K562 (cell line): ENCODE measurements around the gene MYLIP. TPM values are rescaled to one million over a fixed set of nuclear protein-coding genes. Genes with fewer than 3 reads are reported as not detected.

ENCODE experiments used
- GTF2E2 ChIP-seq: fragments of 200-800 bp; sonication (Bioruptor generic); IDR thresholded peaks from 2 replicates; pipeline ENCODE4 v1.6.1; 2016; ENCODE audit warnings: missing genetic modification characterization, missing compliant biosample characterization
- MED1 ChIP-seq: sonication (generic); formaldehyde crosslinking; IDR thresholded peaks from 2 replicates; pipeline ENCODE4 v1.8.1; 2023; ENCODE audit warnings: missing genetic modification reagents, borderline replicate concordance
- NCOA4 ChIP-seq: fragments of 450-650 bp; IDR thresholded peaks from 2 replicates; pipeline ENCODE4 v1.6.1; 2018; ENCODE audit warnings: mild to moderate bottlenecking; ENCODE audit not compliant: partially characterized antibody
- PURB ChIP-seq: sonication (generic); formaldehyde crosslinking; IDR thresholded peaks from 2 replicates; pipeline ENCODE4 v1.9.0; 2021; ENCODE audit warnings: low read depth, mild to moderate bottlenecking, missing genetic modification reagents
- RBM17 ChIP-seq: fragments of 200-400 bp; formaldehyde crosslinking; IDR thresholded peaks from 2 replicates; pipeline ENCODE4 v1.6.1; 2017; ENCODE audit warnings: low read depth, mild to moderate bottlenecking, low read length, borderline replicate concordance
- RBM39 ChIP-seq: fragments of 200-400 bp; formaldehyde crosslinking; optimal IDR thresholded peaks from 2 replicates; pipeline ENCODE3; 2018; ENCODE audit warnings: low read depth, low read length
- THRAP3 ChIP-seq: fragments of 450-650 bp; IDR thresholded peaks from 2 replicates; pipeline ENCODE4 v1.6.1; 2016; ENCODE audit warnings: mild to moderate bottlenecking, inconsistent platforms, borderline replicate concordance
- USF1 ChIP-seq: sonication (generic); formaldehyde crosslinking; IDR thresholded peaks from 2 replicates; pipeline ENCODE4 v1.9.0; 2022; ENCODE audit warnings: mild to moderate bottlenecking, missing genetic modification reagents
- ZBTB34 ChIP-seq: fragments of 250-450 bp; sonication (Bioruptor Pico); IDR thresholded peaks from 2 replicates; pipeline ENCODE4 v1.8.0; 2021; ENCODE audit warnings: mild to moderate bottlenecking, moderate library complexity
- ZC3H11A ChIP-seq: IDR thresholded peaks from 2 replicates; pipeline ENCODE4 v1.6.1; 2012; ENCODE audit warnings: low read depth, low read length, improper control_type of control experiment
- ZNF584 ChIP-seq: fragments of 200-800 bp; sonication (Bioruptor generic); IDR thresholded peaks from 2 replicates; pipeline ENCODE4 v1.6.1; 2016; ENCODE audit warnings: low read depth, mild to moderate bottlenecking, missing genetic modification characterization, missing compliant biosample characterization
- ZNF592 ChIP-seq: fragments of 450-650 bp; IDR thresholded peaks from 2 replicates; pipeline ENCODE4 v1.6.1; 2017; ENCODE audit warnings: antibody characterized with exemption, mild to moderate bottlenecking
- ZNF609 ChIP-seq: sonication (generic); formaldehyde crosslinking; IDR thresholded peaks from 2 replicates; pipeline ENCODE4 v1.8.1; 2023; ENCODE audit warnings: missing genetic modification reagents, mild to moderate bottlenecking, borderline replicate concordance
- polyA plus RNA-seq, 8 experiments: library from polyadenylated mRNA; depleted of rRNA in 4 of 8; stranded (reverse) in 5 of 8; unstranded in 3 of 8; fragments of >200 nt; fragmentation: Nextera tagmentation in 2 of 8; fragmentation: Illumina TruSeq in 1 of 8; extraction: Ambion mirVana in 2 of 8; extraction: Trizol in 1 of 8; gene quantifications; 2 replicates each; pipeline versions ENCODE4 v1.2.1 to v1.2.3, GENCODE V29; 2011 to 2014; ENCODE audit warnings: inconsistent platforms in 1 of 8, missing spikeins in 1 of 8
- total RNA-seq, 7 experiments: library from RNA; depleted of rRNA in 6 of 7; stranded (reverse); fragments of >200 nt in 6 of 7; fragmentation: Illumina TruSeq in 2 of 7; extraction: Trizol in 2 of 7; gene quantifications; 2 replicates each; pipeline versions ENCODE4 v1.2.1 to v1.2.3, GENCODE V29; 2011 to 2021; ENCODE audit warnings: low replicate concordance in 1 of 7

Gene MYLIP
- total and polyA plus RNA-seq, 9 of the 15 experiments (the other 6 are each of a cell fraction or from before 2014, with no cell fraction given), result 10.8 to 43.5 (median 31.5) TPM

GRCh38 chr6:16128759-16129622 lies at the start of gene MYLIP (continued):
- no peak for TF ChIP-seq NCOA4
- peak; percentile 89 for TF ChIP-seq ZNF592
- peak; percentile 88 for TF ChIP-seq GTF2E2 (tag)
- no peak for TF ChIP-seq ZC3H11A
- TF ChIP-seq RBM17, result no peak
- TF ChIP-seq THRAP3, result no peak
- no peak for TF ChIP-seq MED1 (CRISPR knock-in tag)
- no peak for TF ChIP-seq PURB (CRISPR knock-in tag)
- TF ChIP-seq ZBTB34 (CRISPR knock-in tag), result 0 out of 2 replicates have a peak, but pooled peaks have one; percentile 14
- peak; percentile 31; the same call in 1 of the 2 replicates for TF ChIP-seq USF1
- TF ChIP-seq ZNF584 (CRISPR knock-in tag), result peak; percentile 73; the same call in 1 of the 2 replicates
- TF ChIP-seq RBM39, result no peak
- peak; percentile 23; the same call in 1 of the 2 replicates for TF ChIP-seq ZNF609 (CRISPR knock-in tag)
